Esophagus squamous epithelium (tissue), 5 donors: Measurements from ENCODE around the gene NR6A1. TPM values are rescaled to one million over a fixed set of nuclear protein-coding genes. Genes with fewer than 3 reads are reported as not detected.
A peak's percentile ranks its signal among the peaks of the same experiment; 100 is the strongest.

ENCODE experiments used
- DNase-seq: peaks from one replicate; lab custom pipeline; 2025; lab: John Stamatoyannopoulos, UW
- H3K27ac ChIP-seq, 4 donors: fragments of 200-600 bp; sonication (generic); one replicate each; pipeline ENCODE4 v1.5.1; 2016 to 2019; ENCODE audit warnings: mild to moderate bottlenecking in 1 of 4
- H3K27me3 ChIP-seq, 4 donors: fragments of 200-600 bp; sonication (generic); 1 replicate in 3 of 4; 2 replicates in 1 of 4; pipeline versions ENCODE4 v1.5.1 to v1.6.0; 2017 to 2021; ENCODE audit warnings: antibody characterized with exemption in 1 of 4
- H3K36me3 ChIP-seq, 3 donors: fragments of 200-600 bp; sonication (generic); one replicate each; pipeline ENCODE4 v1.5.1; 2016 to 2019
- H3K4me1 ChIP-seq, 3 donors: fragments of 200-600 bp; sonication (generic); one replicate each; pipeline ENCODE4 v1.5.1; 2017 to 2019
- H3K4me3 ChIP-seq, 4 donors: fragments of 200-600 bp; sonication (generic); 1 replicate in 3 of 4; 2 replicates in 1 of 4; pipeline ENCODE4 v1.5.1; 2016 to 2019; ENCODE audit warnings: mild to moderate bottlenecking in 2 of 4, moderate library complexity in 1 of 4
- H3K9me3 ChIP-seq, 3 donors: fragments of 200-600 bp; sonication (generic); one replicate each; pipeline ENCODE4 v1.5.1; 2016 to 2019
- POLR2A ChIP-seq, 4 donors: fragments of 450-650 bp; IDR thresholded peaks; one replicate each; pipeline ENCODE4 v1.6.1; 2017; ENCODE audit warnings: antibody characterized with exemption in 4 of 4, mild to moderate bottlenecking in 4 of 4, moderate library complexity in 3 of 4
- WGBS, 2 donors: methylation state at CpG; one replicate each; pipeline ENCODE4 v1.1.5; 2018; 5-methylcytosine and 5-hydroxymethylcytosine counted together
- intact Hi-C: fragments of 100-400 bp; cut with DNase I; formaldehyde crosslinking; loops from one replicate; pipeline ENCODE4 v1.15.0; 2022
- total RNA-seq, 4 donors: library from RNA; depleted of rRNA; stranded (reverse); fragments of >200 nt; gene quantifications; one replicate each; pipeline ENCODE4 v1.1.0, GENCODE V29; 2016
- TF ChIP-seq, protein P1 (sequence below), 6 experiments: fragments of 450-650 bp in 4 of 6; fragments of 200-600 bp in 2 of 6; sonication (generic) in 2 of 6; IDR thresholded peaks; one replicate each; pipeline ENCODE4 v1.5.1; 2016 to 2019; ENCODE audit warnings: antibody characterized with exemption in 6 of 6, mild to moderate bottlenecking in 4 of 6, moderate library complexity in 4 of 6
- donor health status: DM: yes; HTN: yes; CAD: no.

The NR6A1 gene
- total RNA-seq, 4 donors from 2014 or later, result 1.9 to 4.0 (median 2.7) TPM

- Histone ChIP-seq H3K4me3 (no peak overlapping the region), H3K4me1 (peaks cover 0 to 5% (median 0%) of the 10 kb centered on the region in 3 donors), H3K36me3 (no peaks in the 10 kb centered on the region), H3K9me3 (no peaks in the 10 kb centered on the region), H3K27ac (no peak overlapping the region), H3K27me3 (no peaks in the 10 kb centered on the region)
- DNase-seq, result no peak
- intact Hi-C loops, result no loop called here
- no peak for TF ChIP-seq POLR2A (IDR thresholded peaks at IDR 0.05)
- TF ChIP-seq, protein P1, sequence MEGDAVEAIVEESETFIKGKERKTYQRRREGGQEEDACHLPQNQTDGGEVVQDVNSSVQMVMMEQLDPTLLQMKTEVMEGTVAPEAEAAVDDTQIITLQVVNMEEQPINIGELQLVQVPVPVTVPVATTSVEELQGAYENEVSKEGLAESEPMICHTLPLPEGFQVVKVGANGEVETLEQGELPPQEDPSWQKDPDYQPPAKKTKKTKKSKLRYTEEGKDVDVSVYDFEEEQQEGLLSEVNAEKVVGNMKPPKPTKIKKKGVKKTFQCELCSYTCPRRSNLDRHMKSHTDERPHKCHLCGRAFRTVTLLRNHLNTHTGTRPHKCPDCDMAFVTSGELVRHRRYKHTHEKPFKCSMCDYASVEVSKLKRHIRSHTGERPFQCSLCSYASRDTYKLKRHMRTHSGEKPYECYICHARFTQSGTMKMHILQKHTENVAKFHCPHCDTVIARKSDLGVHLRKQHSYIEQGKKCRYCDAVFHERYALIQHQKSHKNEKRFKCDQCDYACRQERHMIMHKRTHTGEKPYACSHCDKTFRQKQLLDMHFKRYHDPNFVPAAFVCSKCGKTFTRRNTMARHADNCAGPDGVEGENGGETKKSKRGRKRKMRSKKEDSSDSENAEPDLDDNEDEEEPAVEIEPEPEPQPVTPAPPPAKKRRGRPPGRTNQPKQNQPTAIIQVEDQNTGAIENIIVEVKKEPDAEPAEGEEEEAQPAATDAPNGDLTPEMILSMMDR (IDR thresholded peaks at IDR 0.05), result peak in 5 of 6 experiments; percentile 28 to 68 (median 46)
- WGBS, 2 donors, result 28 to 31% methylated on average over 2 to 4 of the region's 4 CpGs
Observed at GRCh38 chr9:124551472-124552272, 219.4 kb downstream of the NR6A1 start.

DNA sequence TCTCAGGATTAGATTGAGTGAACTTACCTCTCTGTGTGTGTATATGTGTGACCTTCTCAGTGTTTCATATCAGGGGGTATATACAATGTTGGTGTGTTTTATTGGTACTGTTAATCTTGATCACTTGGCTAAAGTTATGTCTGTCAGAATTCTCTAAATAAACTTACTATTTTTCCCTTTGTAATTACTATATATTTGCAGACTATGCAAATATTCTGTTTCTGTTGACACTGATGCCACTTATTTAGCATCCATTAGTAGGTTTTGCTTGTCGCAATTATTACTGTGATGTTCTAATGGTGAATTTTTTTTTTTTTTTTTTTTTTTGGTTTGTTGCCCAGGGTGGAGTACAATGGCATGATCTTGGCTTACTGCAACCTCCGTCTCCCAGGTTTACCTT is 221.0 kb downstream of the NR6A1 start:
- intact Hi-C loops, result no loop called here
- no peak for TF ChIP-seq POLR2A (IDR thresholded peaks at IDR 0.05)
- TF ChIP-seq, protein P1 (IDR thresholded peaks at IDR 0.05), result no peak
- Histone ChIP-seq H3K36me3 (no peaks in the 10 kb centered on the region), H3K4me1 (peaks cover 0 to 5% (median 0%) of the 10 kb centered on the region in 3 donors), H3K9me3 (no peaks in the 10 kb centered on the region), H3K4me3 (no peak overlapping the region), H3K27ac (no peak overlapping the region), H3K27me3 (no peaks in the 10 kb centered on the region)
- no peak for DNase-seq
- whole genome bisulfite sequencing, 2 donors, result 73 to 100% methylated on average over 2 of the region's 2 CpGs

DNA sequence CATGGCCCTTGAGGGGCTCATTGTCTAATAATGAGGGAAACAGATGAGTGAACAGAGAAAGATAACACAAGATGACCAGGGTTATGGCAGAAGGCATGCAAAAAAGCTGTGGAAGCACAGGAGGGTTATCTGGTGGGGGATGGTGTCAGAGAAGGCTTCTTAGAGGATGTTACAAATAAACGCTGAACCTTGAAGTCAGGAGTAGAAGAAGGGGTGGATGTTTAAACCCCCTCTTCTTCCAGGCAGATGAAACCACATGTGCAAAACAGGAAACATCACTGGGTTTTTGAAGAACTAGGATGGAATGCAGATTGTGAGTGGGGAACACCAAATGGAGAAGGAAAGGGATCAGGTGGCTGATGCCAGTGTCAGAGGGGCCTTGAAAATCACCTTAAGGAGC is 222.1 kb downstream of the NR6A1 start:
- DNase-seq, result no peak
- TF ChIP-seq, protein P1 (IDR thresholded peaks at IDR 0.05), result no peak
- no peak for TF ChIP-seq POLR2A (IDR thresholded peaks at IDR 0.05)
- Histone ChIP-seq H3K36me3 (no peaks in the 10 kb centered on the region), H3K4me3 (no peak overlapping the region), H3K4me1 (peaks cover 0 to 5% (median 0%) of the 10 kb centered on the region in 3 donors), H3K27ac (no peak overlapping the region), H3K27me3 (no peaks in the 10 kb centered on the region), H3K9me3 (no peaks in the 10 kb centered on the region)
- intact Hi-C loops, result no loop called here
- 43 to 57% methylated on average over 1 of the region's 1 CpG for WGBS, 2 donors

- intact Hi-C loops, result no loop called here
Observed at GRCh38 chr9:124544535-124544934, 226.6 kb downstream of the NR6A1 start.

DNA sequence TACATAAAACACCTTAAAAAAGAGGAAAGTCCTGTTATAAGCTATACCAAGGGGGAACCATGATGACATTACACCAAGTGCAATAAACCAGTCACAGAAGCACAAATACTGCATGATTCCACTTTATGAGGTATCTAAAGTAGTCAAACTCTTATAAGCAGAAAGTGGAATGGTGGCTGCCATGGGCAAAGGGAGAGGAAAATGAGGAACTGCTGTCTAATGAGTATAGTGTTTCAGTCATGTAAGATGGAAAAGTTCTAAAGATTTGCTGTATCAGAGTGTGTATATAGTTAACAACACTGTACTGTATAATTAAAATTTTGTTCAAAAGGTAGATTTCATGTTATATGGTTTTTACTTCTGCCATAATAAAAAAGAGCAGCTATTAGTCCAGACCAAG is 229.3 kb downstream of the NR6A1 start:
- Histone ChIP-seq H3K9me3 (no peaks in the 10 kb centered on the region), H3K27ac (no peak overlapping the region), H3K27me3 (no peaks in the 10 kb centered on the region), H3K4me3 (no peak overlapping the region), H3K36me3 (peaks cover 0 to 28% (median 0%) of the 10 kb centered on the region in 3 donors), H3K4me1 (no peaks in the 10 kb centered on the region)
- no peak for TF ChIP-seq POLR2A (IDR thresholded peaks at IDR 0.05)
- TF ChIP-seq, protein P1 (IDR thresholded peaks at IDR 0.05), result no peak
- intact Hi-C loops, result no loop called here
- DNase-seq, result no peak

More at GRCh38 chr9:124544535-124544934, 226.6 kb downstream of the NR6A1 start:
- Histone ChIP-seq H3K36me3 (peaks cover 0 to 7% (median 0%) of the 10 kb centered on the region in 3 donors), H3K27me3 (no peaks in the 10 kb centered on the region), H3K9me3 (no peaks in the 10 kb centered on the region), H3K27ac (no peak overlapping the region), H3K4me3 (no peak overlapping the region), H3K4me1 (no peaks in the 10 kb centered on the region)
- TF ChIP-seq, protein P1 (IDR thresholded peaks at IDR 0.05), result no peak
- no peak for TF ChIP-seq POLR2A (IDR thresholded peaks at IDR 0.05)
- WGBS, 2 donors, result 91 to 96% methylated on average over 2 of the region's 2 CpGs
- no peak for DNase-seq
